GM23248 (cell line): ENCODE measurements around the gene RAB3B. TPM values are rescaled to one million over a fixed set of nuclear protein-coding genes. Genes with fewer than 3 reads are reported as not detected.

Experiments
- DNase-seq: peaks from one replicate; pipeline ENCODE4 v3.0.0-alpha.2; 2015
- H2AFZ ChIP-seq: fragments of 200-600 bp; sonication (generic); 2 replicates; pipeline ENCODE4 v1.6.1; 2016; ENCODE audit warnings: antibody characterized with exemption
- H3F3A ChIP-seq: fragments of 200-600 bp; sonication (generic); 2 replicates; pipeline ENCODE4 v1.6.1; 2016; ENCODE audit warnings: mild to moderate bottlenecking, antibody characterized with exemption, mixed run types; ENCODE audit not compliant: insufficient read depth
- H3K27ac ChIP-seq: fragments of 200-600 bp; sonication (generic); 2 replicates; pipeline ENCODE4 v1.5.1; 2016; ENCODE audit warnings: mild to moderate bottlenecking
- H3K27me3 ChIP-seq: fragments of 200-600 bp; sonication (generic); replicated peaks from 2 replicates; pipeline ENCODE4 v1.6.1; 2016; ENCODE audit warnings: mild to moderate bottlenecking; ENCODE audit not compliant: insufficient read depth
- H3K36me3 ChIP-seq: fragments of 200-600 bp; sonication (generic); 2 replicates; pipeline ENCODE4 v1.6.1; 2016; ENCODE audit warnings: low read depth, mild to moderate bottlenecking
- H3K4me1 ChIP-seq: fragments of 200-600 bp; sonication (generic); 2 replicates; pipeline ENCODE4 v1.6.1; 2016; ENCODE audit warnings: mild to moderate bottlenecking; ENCODE audit not compliant: insufficient read depth
- H3K4me2 ChIP-seq: fragments of 200-600 bp; sonication (generic); one replicate; pipeline ENCODE4 v1.6.1; 2016; ENCODE audit warnings: mild to moderate bottlenecking; ENCODE audit not compliant: unreplicated experiment
- H3K4me3 ChIP-seq: fragments of 200-600 bp; sonication (generic); 2 replicates; pipeline ENCODE4 v1.5.1; 2016; ENCODE audit warnings: mild to moderate bottlenecking
- H3K79me2 ChIP-seq: fragments of 200-600 bp; sonication (generic); 2 replicates; pipeline ENCODE4 v1.6.1; 2016; ENCODE audit warnings: mild to moderate bottlenecking; ENCODE audit not compliant: insufficient read depth
- H3K9ac ChIP-seq: fragments of 200-600 bp; sonication (generic); 2 replicates; pipeline ENCODE4 v1.6.1; 2016; ENCODE audit warnings: mild to moderate bottlenecking
- H3K9me2 ChIP-seq: fragments of 200-600 bp; sonication (generic); 2 replicates; pipeline ENCODE4 v1.6.1; 2016; ENCODE audit warnings: mixed run types, mild to moderate bottlenecking, moderate library complexity; ENCODE audit not compliant: insufficient read depth
- H3K9me3 ChIP-seq: fragments of 200-600 bp; sonication (generic); one replicate; pipeline ENCODE4 v1.6.1; 2017; ENCODE audit warnings: low read depth
- H4K20me1 ChIP-seq: fragments of 200-600 bp; sonication (generic); 2 replicates; pipeline ENCODE4 v1.6.0; 2016; ENCODE audit not compliant: insufficient read depth
- EZH2 ChIP-seq: fragments of 200-600 bp; sonication (generic); IDR thresholded peaks from 2 replicates; pipeline ENCODE4 v1.6.1; 2018; ENCODE audit warnings: antibody characterized with exemption, mild to moderate bottlenecking; ENCODE audit not compliant: insufficient read depth, poor library complexity, severe bottlenecking
- EZH2phosphoT487 ChIP-seq: fragments of 200-600 bp; sonication (generic); IDR thresholded peaks from 2 replicates; pipeline ENCODE4 v1.6.1; 2018; ENCODE audit warnings: antibody characterized with exemption, moderate library complexity, mild to moderate bottlenecking, low read depth; ENCODE audit not compliant: insufficient read depth
- WGBS, 2 experiments: methylation state at CpG; one replicate each; pipeline ENCODE4 v1.1.6; 2015 to 2017; ENCODE audit warnings: low lambda C conversion rate in 2 of 2, low coverage in 1 of 2; ENCODE audit errors: missing lambda C conversion rate in 2 of 2; 5-methylcytosine and 5-hydroxymethylcytosine counted together
- in situ Hi-C: fragments of 300-500 bp; cut with MboI; formaldehyde crosslinking; loops from 2 replicates; pipeline ENCODE4 v1.15.0; 2020
- polyA plus RNA-seq: library from polyadenylated mRNA; unstranded; fragments of >200 nt; fragmentation: Nextera tagmentation; extraction: Ambion mirVana; gene quantifications from 2 replicates; pipeline ENCODE4 v1.2.1, GENCODE V29; 2016
- total RNA-seq: library from RNA; depleted of rRNA; stranded (reverse); fragments of >200 nt; shearing (Covaris generic); gene quantifications from 2 replicates; pipeline ENCODE4 v1.2.3, GENCODE V29; 2014

Gene RAB3B
- total and polyA plus RNA-seq, 2 experiments from 2014 or later, result 54.9 to 65.3 TPM

DNA sequence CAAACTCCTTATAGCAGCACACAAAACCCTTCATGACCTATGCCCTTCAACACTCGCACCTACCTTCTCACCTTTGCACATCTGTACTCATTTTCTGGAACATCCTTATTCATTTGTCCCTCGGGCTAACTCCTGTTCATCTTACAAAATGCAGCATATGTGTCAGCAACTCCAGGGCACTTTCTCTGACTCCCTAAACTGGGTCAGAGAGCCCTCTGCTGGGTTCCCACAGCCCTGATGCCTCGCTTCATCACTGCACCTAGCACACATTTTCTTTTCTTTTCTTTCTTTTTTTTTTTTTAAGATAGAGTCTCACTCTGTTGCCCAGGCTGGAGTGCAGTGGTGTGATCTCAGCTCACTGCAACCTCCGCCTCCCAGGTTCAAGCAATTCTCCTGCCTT is 54.0 kb downstream of the RAB3B start:
- DNase-seq, result peak; percentile 40
- WGBS, 2 experiments, result 53 to 72% methylated on average over 3 to 4 of the region's 4 CpGs
- Histone ChIP-seq H3K9ac (no peak overlapping the region), H3K9me2 (no peaks in the 10 kb centered on the region), H2AFZ (no peak overlapping the region), H3K4me1 (no peaks in the 10 kb centered on the region), H4K20me1 (no peaks in the 10 kb centered on the region), H3K4me2 (no peak overlapping the region), H3K4me3 (no peak overlapping the region), H3F3A (no peaks in the 10 kb centered on the region), H3K9me3 (no peaks in the 10 kb centered on the region), H3K79me2 (peaks cover 40% of the 10 kb centered on the region), H3K27ac (no peak overlapping the region), H3K36me3 (peaks cover 38% of the 10 kb centered on the region), H3K27me3 (no peaks in the 10 kb centered on the region)
- TF ChIP-seq EZH2 (no peak), EZH2phosphoT487 (no peak)
- in situ Hi-C loops, result no loop called here

DNA sequence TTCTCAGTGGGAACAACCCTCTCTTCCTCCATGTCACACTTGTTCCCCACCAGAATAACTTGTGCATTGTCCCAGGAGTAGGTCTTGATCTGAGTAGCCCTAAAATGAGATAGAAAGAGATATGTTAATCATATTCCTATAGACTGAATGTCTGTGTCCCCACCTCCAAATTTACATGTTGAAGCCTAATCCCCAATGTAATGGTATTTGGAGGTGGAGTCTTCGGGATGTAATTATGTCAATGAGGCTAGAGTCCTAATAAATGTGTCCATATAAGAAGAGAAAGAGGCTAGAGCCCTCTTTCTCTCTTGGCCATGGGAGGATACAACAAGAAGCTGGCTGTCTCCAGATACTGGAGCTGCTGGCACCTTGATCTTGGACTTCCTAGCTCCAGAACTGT is 57.2 kb downstream of the RAB3B start:
- Histone ChIP-seq H3K27me3 (no peaks in the 10 kb centered on the region), H3F3A (peaks cover 14% of the 10 kb centered on the region), H3K4me2 (no peak overlapping the region), H3K36me3 (peaks cover 35% of the 10 kb centered on the region), H4K20me1 (no peaks in the 10 kb centered on the region), H3K27ac (no peak overlapping the region), H3K4me1 (peaks cover 15% of the 10 kb centered on the region; the same call in 1 of the 2 replicates), H2AFZ (no peak overlapping the region), H3K9me3 (no peaks in the 10 kb centered on the region), H3K9ac (no peak overlapping the region), H3K4me3 (no peak overlapping the region), H3K79me2 (peaks cover 11% of the 10 kb centered on the region; the same call in 1 of the 2 replicates), H3K9me2 (no peaks in the 10 kb centered on the region)
- in situ Hi-C loops, result no loop called here
- TF ChIP-seq EZH2 (no peak), EZH2phosphoT487 (no peak)
- 100% methylated on average over 1 of the region's 1 CpG for WGBS, 2 experiments
- DNase-seq, result no peak

GRCh38 chr1:51930329-51930728 is 60.2 kb downstream of the RAB3B start:
- Histone ChIP-seq H3K36me3 (peaks cover 35% of the 10 kb centered on the region), H3K9me2 (no peaks in the 10 kb centered on the region), H3K4me3 (no peak overlapping the region), H2AFZ (no peak overlapping the region), H3F3A (peaks cover 45% of the 10 kb centered on the region), H4K20me1 (no peaks in the 10 kb centered on the region), H3K4me1 (peaks cover 45% of the 10 kb centered on the region), H3K79me2 (peaks cover 6% of the 10 kb centered on the region; the same call in 1 of the 2 replicates), H3K4me2 (no peak overlapping the region), H3K27me3 (no peaks in the 10 kb centered on the region), H3K27ac (no peak overlapping the region), H3K9me3 (no peaks in the 10 kb centered on the region), H3K9ac (no peak overlapping the region)
- no peak for DNase-seq
- TF ChIP-seq EZH2phosphoT487 (no peak), EZH2 (no peak)
- in situ Hi-C loops, result no loop called here

GRCh38 chr1:51928896-51929295 is 61.6 kb downstream of the RAB3B start:
- Histone ChIP-seq H3K4me3 (no peak overlapping the region), H3K9ac (no peak overlapping the region), H3K79me2 (peaks cover 6% of the 10 kb centered on the region; the same call in 1 of the 2 replicates), H2AFZ (no peak overlapping the region), H3K4me2 (peak overlapping the region; percentile 1), H3K4me1 (peaks cover 59% of the 10 kb centered on the region), H3K9me3 (no peaks in the 10 kb centered on the region), H4K20me1 (no peaks in the 10 kb centered on the region), H3K9me2 (no peaks in the 10 kb centered on the region), H3K36me3 (peaks cover 35% of the 10 kb centered on the region), H3K27ac (no peak overlapping the region), H3K27me3 (no peaks in the 10 kb centered on the region), H3F3A (peaks cover 59% of the 10 kb centered on the region)
- DNase-seq, result peak; percentile 37
- TF ChIP-seq EZH2phosphoT487 (no peak), EZH2 (no peak)
- WGBS, 2 experiments, result 87 to 95% methylated on average over 1 of the region's 1 CpG
- in situ Hi-C loops, result no loop called here

DNA sequence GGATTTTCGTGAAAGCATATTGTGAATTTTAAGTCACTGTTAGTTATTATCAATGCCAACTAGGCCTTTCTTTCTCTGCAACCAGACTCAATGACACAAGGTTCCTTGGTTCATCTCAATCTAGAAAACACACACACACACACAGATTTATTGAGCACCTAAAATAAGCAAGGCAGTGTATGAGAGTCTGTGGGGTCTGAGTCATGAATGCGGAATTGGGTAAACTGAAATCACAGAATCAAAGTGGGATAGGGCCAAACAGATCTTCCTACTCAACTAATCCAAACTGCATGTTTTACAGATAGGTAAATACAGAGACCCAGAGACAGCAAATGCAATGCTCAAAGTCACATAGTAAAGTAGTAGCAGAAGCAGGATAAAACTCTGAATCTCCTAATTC is 63.5 kb downstream of the RAB3B start:
- Histone ChIP-seq H3K4me3 (no peak overlapping the region), H3K9me2 (no peaks in the 10 kb centered on the region), H3K79me2 (peaks cover under 1% of the 10 kb centered on the region; the same call in 1 of the 2 replicates), H3K36me3 (peaks cover 19% of the 10 kb centered on the region), H3K9ac (peak overlapping the region; percentile 2; the same call in 1 of the 2 replicates), H3F3A (peaks cover 72% of the 10 kb centered on the region), H3K4me1 (peaks cover 69% of the 10 kb centered on the region), H2AFZ (0 out of 2 replicates have a peak overlapping the region, but pooled peaks have one; percentile 1), H3K4me2 (peak overlapping the region; percentile 29), H3K27ac (peak overlapping the region; percentile 71), H3K9me3 (no peaks in the 10 kb centered on the region), H3K27me3 (no peaks in the 10 kb centered on the region), H4K20me1 (no peaks in the 10 kb centered on the region)
- in situ Hi-C loops, result no loop called here
- TF ChIP-seq EZH2phosphoT487 (no peak), EZH2 (no peak)
- DNase-seq, result peak; percentile 52
- WGBS, 2 experiments, result 59 to 65% methylated on average over 2 of the region's 2 CpGs
